CD1c-positive myeloid dendritic cell (primary cell): ENCODE data around the gene IL15.
"Not testable (repeated sequence)": the region's sequence is repeated elsewhere in the genome, so short reads cannot be mapped to it uniquely, and the experiment has no call there.

Experiments
- DNase-seq: peaks from one replicate; pipeline ENCODE4 v3.0.0-alpha.2; 2016; ENCODE audit errors: extremely low spot score

The IL15 gene

GRCh38 chr4:141636082-141636770, at the start of gene IL15:
IL15 (plus strand) TSS chr4:141636583; CDS start chr4:141719465, 82,882 bp downstream.
- peak; percentile 62 for DNase-seq

GRCh38 chr4:141587897-141588296, 48.5 kb upstream of the IL15 start:
- no peak for DNase-seq

GRCh38 chr4:141595531-141595930, 40.9 kb upstream of the IL15 start:
- no peak for DNase-seq

GRCh38 chr4:141599853-141600252, 36.5 kb upstream of the IL15 start:
- no peak for DNase-seq

GRCh38 chr4:141604683-141605082, 31.7 kb upstream of the IL15 start:
- not testable (repeated sequence) for DNase-seq

- no peak for DNase-seq
Measured at GRCh38 chr4:141605425-141605856, 30.9 kb upstream of the IL15 start.

GRCh38 chr4:141609243-141609642, 27.1 kb upstream of the IL15 start:
- DNase-seq = no peak

- no peak for DNase-seq
Measured at GRCh38 chr4:141610365-141610764, 26.0 kb upstream of the IL15 start.

- no peak for DNase-seq
Measured at GRCh38 chr4:141614878-141615586, 21.4 kb upstream of the IL15 start.

- not testable (repeated sequence) for DNase-seq
Measured at GRCh38 chr4:141615587-141615918, 20.8 kb upstream of the IL15 start.

- no peak for DNase-seq
Measured at GRCh38 chr4:141620715-141621114, 15.7 kb upstream of the IL15 start.

- no peak for DNase-seq
Measured at GRCh38 chr4:141625023-141625422, 11.4 kb upstream of the IL15 start.

- DNase-seq = peak; percentile 20
Measured at GRCh38 chr4:141630854-141631253, 5.5 kb upstream of the IL15 start.

GRCh38 chr4:141635736-141636081, 674 bp upstream of the IL15 start:
- no peak for DNase-seq

- DNase-seq = peak; percentile 39
Measured at GRCh38 chr4:141636771-141637460, 533 bp downstream of the IL15 start.

GRCh38 chr4:141637565-141637964, 1.2 kb downstream of the IL15 start:
- no peak for DNase-seq

- no peak for DNase-seq
Measured at GRCh38 chr4:141638230-141638629, 1.8 kb downstream of the IL15 start.

GRCh38 chr4:141640696-141641095, 4.3 kb downstream of the IL15 start:
- peak; percentile 64 for DNase-seq

GRCh38 chr4:141642063-141642462, 5.7 kb downstream of the IL15 start:
- peak; percentile 58 for DNase-seq

- no peak for DNase-seq
Measured at GRCh38 chr4:141642711-141643110, 6.3 kb downstream of the IL15 start.

- DNase-seq = peak; percentile 46
Measured at GRCh38 chr4:141643557-141643956, 7.2 kb downstream of the IL15 start.

GRCh38 chr4:141645611-141646340, 9.4 kb downstream of the IL15 start:
- DNase-seq = no peak
